CD14-positive monocyte (primary cell): ENCODE measurements around the gene RAB35. TPM values are rescaled to one million over a fixed set of nuclear protein-coding genes. Genes with fewer than 3 reads are reported as not detected.

ENCODE experiments used
- DNase-seq, 3 donors: peaks; one replicate each; pipeline ENCODE4 v3.0.0-alpha.2; 2011 to 2022
- H2AFZ ChIP-seq: 2 replicates; pipeline ENCODE4 v1.6.0; 2012; ENCODE audit warnings: mild to moderate bottlenecking, low read depth, low read length, inconsistent platforms; ENCODE audit not compliant: insufficient read depth, poor library complexity, severe bottlenecking
- H3K27ac ChIP-seq, 2 donors: 1 replicate in 1 of 2; 2 replicates in 1 of 2; pipeline ENCODE4 v1.5.1; 2012 to 2013; ENCODE audit warnings: low read length in 2 of 2, control low read depth in 1 of 2, inconsistent platforms in 1 of 2, low read depth in 1 of 2, mild to moderate bottlenecking in 1 of 2
- H3K27me3 ChIP-seq, 2 donors: one replicate each; pipeline versions ENCODE4 v1.6.0 to v1.6.1; 2011 to 2013; ENCODE audit warnings: low read length in 2 of 2; ENCODE audit not compliant: control insufficient read depth in 2 of 2, insufficient read depth in 2 of 2
- H3K36me3 ChIP-seq, 2 donors: replicated peaks in 1 of 2; 1 replicate in 1 of 2; 2 replicates in 1 of 2; pipeline versions ENCODE4 v1.5.1 to v1.6.1; 2012 to 2013; ENCODE audit warnings: low read length in 2 of 2, control low read depth in 1 of 2, inconsistent platforms in 1 of 2, mild to moderate bottlenecking in 1 of 2; ENCODE audit not compliant: insufficient read depth in 2 of 2, control insufficient read depth in 1 of 2
- H3K4me1 ChIP-seq, 2 donors: 1 replicate in 1 of 2; 2 replicates in 1 of 2; pipeline versions ENCODE4 v1.5.1 to v1.6.1; 2012 to 2013; ENCODE audit warnings: low read length in 2 of 2, control low read depth in 1 of 2, inconsistent platforms in 1 of 2, mild to moderate bottlenecking in 1 of 2, moderate library complexity in 1 of 2; ENCODE audit not compliant: insufficient read depth in 2 of 2, control insufficient read depth in 1 of 2
- H3K4me2 ChIP-seq: replicated peaks from 2 replicates; pipeline ENCODE3; 2012; ENCODE audit warnings: low read length, moderate library complexity, mild to moderate bottlenecking; ENCODE audit not compliant: poor library complexity, severe bottlenecking; ENCODE audit errors: extremely low read depth
- H3K4me3 ChIP-seq, 3 experiments: fragments of 200-600 bp in 1 of 3; sonication (generic) in 1 of 3; replicated peaks in 1 of 3; 1 replicate in 2 of 3; 2 replicates in 1 of 3; pipeline ENCODE4 v1.5.1; 2011 to 2013; ENCODE audit warnings: low read length in 3 of 3, mild to moderate bottlenecking in 3 of 3, control low read depth in 2 of 3, low read depth in 2 of 3, inconsistent platforms in 1 of 3, moderate library complexity in 1 of 3
- H3K79me2 ChIP-seq: 2 replicates; pipeline ENCODE4 v1.6.0; 2012; ENCODE audit warnings: mild to moderate bottlenecking, control low read depth, inconsistent platforms, low read length, moderate library complexity; ENCODE audit not compliant: insufficient read depth
- H3K9ac ChIP-seq: 2 replicates; pipeline ENCODE4 v1.6.0; 2017; ENCODE audit warnings: low read length, mild to moderate bottlenecking; ENCODE audit not compliant: insufficient read depth, poor library complexity, severe bottlenecking
- H3K9me3 ChIP-seq, 2 donors: replicated peaks in 1 of 2; 1 replicate in 1 of 2; 2 replicates in 1 of 2; pipeline versions ENCODE4 v1.5.1 to v1.6.1; 2012 to 2013; ENCODE audit warnings: low read length in 2 of 2, control low read depth in 1 of 2; ENCODE audit not compliant: control insufficient read depth in 1 of 2, insufficient read depth in 1 of 2
- H4K20me1 ChIP-seq: 2 replicates; pipeline ENCODE4 v1.6.0; 2012; ENCODE audit warnings: mild to moderate bottlenecking, low read length, control low read depth, moderate library complexity; ENCODE audit not compliant: insufficient read depth
- H3K27ac Mint-ChIP-seq, 7 donors: one replicate each; pipeline ENCODE4 v1.8.0; 2020; ENCODE audit warnings: mild to moderate bottlenecking in 7 of 7, mixed read lengths in 7 of 7, moderate library complexity in 6 of 7, inconsistent platforms in 2 of 7
- H3K27me3 Mint-ChIP-seq, 3 donors: one replicate each; pipeline ENCODE4 v1.8.0; 2021 to 2022; ENCODE audit warnings: low read depth in 3 of 3, mild to moderate bottlenecking in 3 of 3, mixed read lengths in 3 of 3, moderate library complexity in 3 of 3, inconsistent platforms in 1 of 3
- H3K36me3 Mint-ChIP-seq, 2 donors: one replicate each; pipeline ENCODE4 v1.8.0; 2020; ENCODE audit warnings: mixed read lengths in 2 of 2, inconsistent platforms in 1 of 2, mild to moderate bottlenecking in 1 of 2
- H3K4me1 Mint-ChIP-seq: one replicate; pipeline ENCODE4 v1.8.0; 2020; ENCODE audit warnings: mild to moderate bottlenecking, mixed read lengths
- H3K4me3 Mint-ChIP-seq, 2 donors: one replicate each; pipeline ENCODE4 v1.8.0; 2020; ENCODE audit warnings: mild to moderate bottlenecking in 2 of 2, mixed read lengths in 2 of 2, moderate library complexity in 1 of 2
- H3K9me3 Mint-ChIP-seq, 7 donors: one replicate each; pipeline ENCODE4 v1.8.0; 2020 to 2022; ENCODE audit warnings: mixed read lengths in 7 of 7, mild to moderate bottlenecking in 6 of 7, moderate library complexity in 6 of 7, inconsistent platforms in 2 of 7
- CTCF ChIP-seq: fragments of 200-600 bp; IDR thresholded peaks from one replicate; pipeline ENCODE4 v1.8.0; 2022; ENCODE audit warnings: antibody characterized with exemption, mild to moderate bottlenecking
- WGBS: methylation state at CpG from one replicate; pipeline ENCODE4 v1.1.5; 2013; ENCODE audit warnings: missing lambda C conversion rate; ENCODE audit not compliant: insufficient coverage; 5-methylcytosine and 5-hydroxymethylcytosine counted together
- intact Hi-C, 2 donors: fragments of 100-400 bp; cut with micrococcal nuclease; formaldehyde crosslinking; loops; one replicate each; pipeline versions ENCODE4 v1.15.0 to v1.15.1; 2023
- polyA plus RNA-seq, 3 donors: library from polyadenylated mRNA; depleted of rRNA in 1 of 3; unstranded in 2 of 3; stranded (reverse) in 1 of 3; fragments of 300-500 nt in 2 of 3; fragments of >200 nt in 1 of 3; fragmentation: Illumina TruSeq in 2 of 3; gene quantifications; 1 replicate in 2 of 3; 2 replicates in 1 of 3; pipeline ENCODE4 v1.2.3, GENCODE V29; 2012 to 2021

The RAB35 gene
- polyA plus RNA-seq, 3 donors: 20.4 to 27.3 (median 21.6) TPM

GRCh38 chr12:120072472-120073249 is 43.9 kb downstream of the RAB35 start:
- Histone ChIP-seq H3K4me3 (no peak overlapping the region), H2AFZ (no peak overlapping the region), H3K27ac (no peak overlapping the region), H3K79me2 (no peaks in the 10 kb centered on the region), H3K4me1 (peaks cover 0 to 3% of the 10 kb centered on the region in 2 donors), H3K9ac (no peak overlapping the region), H3K9me3 (no peaks in the 10 kb centered on the region), H3K27me3 (no peaks in the 10 kb centered on the region), H3K36me3 (no peaks in the 10 kb centered on the region), H4K20me1 (no peaks in the 10 kb centered on the region), H3K4me2 (no peak overlapping the region)
- H3K9me3 Mint-ChIP-seq: peaks cover 0 to 2% (median 0%) of the 10 kb centered on the region in 7 donors
- H3K27me3 Mint-ChIP-seq: peaks cover 3 to 9% (median 9%) of the 10 kb centered on the region in 3 donors
- no peak for TF ChIP-seq CTCF
- peaks cover 7% of the 10 kb centered on the region for H3K4me1 Mint-ChIP-seq
- H3K27ac Mint-ChIP-seq: no peak overlapping the region
- 90% methylated on average over 13 of the region's 18 CpGs for WGBS
- DNase-seq: no peak
- intact Hi-C loops: no loop called here
- no peak overlapping the region for H3K4me3 Mint-ChIP-seq
- H3K36me3 Mint-ChIP-seq: no peaks in the 10 kb centered on the region

- H3K4me2 ChIP-seq: no peak overlapping the region
- peaks cover 7% of the 10 kb centered on the region for H3K4me1 Mint-ChIP-seq
- H3K27ac Mint-ChIP-seq: no peak overlapping the region
- no peak overlapping the region for H3K4me3 ChIP-seq
- H3K9me3 ChIP-seq: no peaks in the 10 kb centered on the region
- peaks cover 0 to 2% (median 0%) of the 10 kb centered on the region in 7 donors for H3K9me3 Mint-ChIP-seq
- no peaks in the 10 kb centered on the region for H3K36me3 Mint-ChIP-seq
- no peak overlapping the region for H2AFZ ChIP-seq
- H3K27me3 ChIP-seq: no peaks in the 10 kb centered on the region
- no peaks in the 10 kb centered on the region for H3K36me3 ChIP-seq
- H3K79me2 ChIP-seq: no peaks in the 10 kb centered on the region
- peaks cover 3 to 9% (median 9%) of the 10 kb centered on the region in 3 donors for H3K27me3 Mint-ChIP-seq
- no peak for DNase-seq
- intact Hi-C loops: no loop called here
- 93% methylated on average over 6 of the region's 6 CpGs for WGBS
- peaks cover 0 to 3% of the 10 kb centered on the region in 2 donors for H3K4me1 ChIP-seq
- H3K27ac ChIP-seq: no peak overlapping the region
- no peak overlapping the region for H3K4me3 Mint-ChIP-seq
- H3K9ac ChIP-seq: no peak overlapping the region
- no peaks in the 10 kb centered on the region for H4K20me1 ChIP-seq
- no peak for TF ChIP-seq CTCF
Observed at GRCh38 chr12:120071493-120072020, 45.0 kb downstream of the RAB35 start.
